ENCODE data around the gene CEP97. TPM values are rescaled to one million over a fixed set of nuclear protein-coding genes. Genes with fewer than 3 reads are reported as not detected.

CEP97 gene
- total RNA-seq, 6 experiments from 2014 or later: 10.6 to 17.4 (median 14.0) TPM

GRCh38 chr3:101816215-101817149 is 92.1 kb downstream of the CEP97 start:
- DNase-seq: peak; percentile 54
- Mint-ChIP-seq H3K9me3 (no peaks in the 10 kb centered on the region), H3K36me3 (ENCODE audit: low read depth) (peaks cover 10% of the 10 kb centered on the region; the same call in 1 of the 2 replicates), H3K4me3 (peak overlapping the region; percentile 9), H3K27me3 (ENCODE audit: insufficient read depth) (no peaks in the 10 kb centered on the region), H3K27ac (peak overlapping the region; percentile 79), H3K4me1 (ENCODE audit: low read depth) (peaks cover 45% of the 10 kb centered on the region)
- no peak for TF ChIP-seq CTCF (IDR thresholded peaks at IDR 0.05)

- Mint-ChIP-seq H3K27ac (no peak overlapping the region), H3K27me3 (ENCODE audit: insufficient read depth) (no peaks in the 10 kb centered on the region), H3K36me3 (ENCODE audit: low read depth) (peaks cover 22% of the 10 kb centered on the region), H3K9me3 (no peaks in the 10 kb centered on the region), H3K4me1 (ENCODE audit: low read depth) (peaks cover 48% of the 10 kb centered on the region), H3K4me3 (no peak overlapping the region)
- TF ChIP-seq CTCF (IDR thresholded peaks at IDR 0.05): no peak
- no peak for DNase-seq
Observed at GRCh38 chr3:101817992-101818391, 93.6 kb downstream of the CEP97 start.

GRCh38 chr3:101819649-101820206 is 95.3 kb downstream of the CEP97 start:
- no peak for DNase-seq
- H3K27ac Mint-ChIP-seq: no peak overlapping the region
- H3K4me3 Mint-ChIP-seq: no peak overlapping the region
- H3K9me3 Mint-ChIP-seq: no peaks in the 10 kb centered on the region
- H3K36me3 Mint-ChIP-seq (ENCODE audit: low read depth): peaks cover 22% of the 10 kb centered on the region
- H3K27me3 Mint-ChIP-seq (ENCODE audit: insufficient read depth): no peaks in the 10 kb centered on the region
- peaks cover 39% of the 10 kb centered on the region for H3K4me1 Mint-ChIP-seq (ENCODE audit: low read depth)
- TF ChIP-seq CTCF (IDR thresholded peaks at IDR 0.05): no peak

Other genes with a start within 250 kb of the CEP97 start
- gene SENP7, start 211.4 kb upstream of the CEP97 start, total RNA-seq (2021; fragmentation: NEBNext Ultra II Directional; extraction: Animal tissue kit (Norgen Biotek cat#: 25700)): 1 to 10 TPM; 4.1 to 6.7 (median 5.6) TPM
- gene TRMT10C, start 162.7 kb upstream of the CEP97 start, total RNA-seq (2021; fragmentation: NEBNext Ultra II Directional; extraction: Animal tissue kit (Norgen Biotek cat#: 25700)): 10 to 100 TPM; 19.9 to 26.9 (median 22.0) TPM
- gene PCNP, start 150.4 kb upstream of the CEP97 start, total RNA-seq (2021; fragmentation: NEBNext Ultra II Directional; extraction: Animal tissue kit (Norgen Biotek cat#: 25700)): 100 to 1,000 TPM; 161 to 205 (median 180) TPM
- gene ZBTB11, start 47.5 kb upstream of the CEP97 start, total RNA-seq (2021; fragmentation: NEBNext Ultra II Directional; extraction: Animal tissue kit (Norgen Biotek cat#: 25700)): 10 to 100 TPM; 13.0 to 16.3 (median 15.5) TPM
- 1,000 to 10,000 TPM in 5 of 6 experiments, 100 to 1,000 TPM in 1; 995 to 1,172 (median 1,151) TPM for gene RPL24, start 37.9 kb upstream of the CEP97 start, total RNA-seq (2021; fragmentation: NEBNext Ultra II Directional; extraction: Animal tissue kit (Norgen Biotek cat#: 25700))
- 10 to 100 TPM; 37.7 to 44.3 (median 41.0) TPM for gene NXPE3, start 54.6 kb downstream of the CEP97 start, total RNA-seq (2021; fragmentation: NEBNext Ultra II Directional; extraction: Animal tissue kit (Norgen Biotek cat#: 25700))
- gene NFKBIZ, start 124.9 kb downstream of the CEP97 start, total RNA-seq (2021; fragmentation: NEBNext Ultra II Directional; extraction: Animal tissue kit (Norgen Biotek cat#: 25700)): 10 to 100 TPM; 51.1 to 64.2 (median 57.8) TPM

Data from HFFc6 (cell line).